Hippocampal formation (tissue), 2 donors: ENCODE results near the gene OAS1.
"Not testable (repeated sequence)": the region's sequence is repeated elsewhere in the genome, so short reads cannot be mapped to it uniquely, and the experiment has no call there.

ENCODE experiments used
- DNase-seq, 2 donors: peaks; one replicate each; lab custom pipeline; 2025; lab: John Stamatoyannopoulos, UW

The OAS1 gene

GRCh38 chr12:112900298-112901145 is 6.2 kb upstream of the OAS1 start:
- peak in 1 of 2 donors; percentile 15 for DNase-seq

- no peak for DNase-seq
Observed at GRCh38 chr12:112901271-112901670, 5.5 kb upstream of the OAS1 start.

GRCh38 chr12:112904571-112904970 is 2.2 kb upstream of the OAS1 start:
- DNase-seq: no peak

- DNase-seq: no peak
Observed at GRCh38 chr12:112905451-112906089, 1.2 kb upstream of the OAS1 start.

- DNase-seq: peak in 1 of 2 donors; percentile 14
Observed at GRCh38 chr12:112907415-112908157, 824 bp downstream of the OAS1 start.

GRCh38 chr12:112908548-112908947 is 1.8 kb downstream of the OAS1 start:
- no peak for DNase-seq

GRCh38 chr12:112909693-112910092 is 2.9 kb downstream of the OAS1 start:
- DNase-seq: no peak

- no peak for DNase-seq
Observed at GRCh38 chr12:112913038-112913688, 6.4 kb downstream of the OAS1 start.

- DNase-seq: not testable (repeated sequence)
Observed at GRCh38 chr12:112913888-112914287, 7.1 kb downstream of the OAS1 start.

- no peak for DNase-seq
Observed at GRCh38 chr12:112916270-112916669, 9.5 kb downstream of the OAS1 start.

- DNase-seq: no peak
Observed at GRCh38 chr12:112919121-112919520, 12.4 kb downstream of the OAS1 start.

GRCh38 chr12:112924986-112925385 is 18.2 kb downstream of the OAS1 start:
- DNase-seq: no peak

- DNase-seq: not testable (repeated sequence)
Observed at GRCh38 chr12:112926416-112927033, 19.8 kb downstream of the OAS1 start.

GRCh38 chr12:112927475-112927874 is 20.7 kb downstream of the OAS1 start:
- DNase-seq: no peak

- no peak for DNase-seq
Observed at GRCh38 chr12:112927925-112928324, 21.2 kb downstream of the OAS1 start.

GRCh38 chr12:112928978-112929377 is 22.2 kb downstream of the OAS1 start:
- no peak for DNase-seq

- DNase-seq: no peak
Observed at GRCh38 chr12:112929715-112930114, 23.0 kb downstream of the OAS1 start.

- DNase-seq: no peak
Observed at GRCh38 chr12:112930350-112930749, 23.6 kb downstream of the OAS1 start.

GRCh38 chr12:112932485-112933128 is 25.8 kb downstream of the OAS1 start:
- DNase-seq: no peak

- DNase-seq: no peak
Observed at GRCh38 chr12:112933129-112933505, 26.4 kb downstream of the OAS1 start.

GRCh38 chr12:112936264-112936663 is 29.5 kb downstream of the OAS1 start:
- no peak for DNase-seq
